Measurements from ENCODE around the gene RASGEF1B. TPM values are rescaled to one million over a fixed set of nuclear protein-coding genes. Genes with fewer than 3 reads are reported as not detected.

RASGEF1B gene
- total and polyA plus RNA-seq, 2 experiments from 2014 or later, result 2.9 to 4.6 TPM

DNA sequence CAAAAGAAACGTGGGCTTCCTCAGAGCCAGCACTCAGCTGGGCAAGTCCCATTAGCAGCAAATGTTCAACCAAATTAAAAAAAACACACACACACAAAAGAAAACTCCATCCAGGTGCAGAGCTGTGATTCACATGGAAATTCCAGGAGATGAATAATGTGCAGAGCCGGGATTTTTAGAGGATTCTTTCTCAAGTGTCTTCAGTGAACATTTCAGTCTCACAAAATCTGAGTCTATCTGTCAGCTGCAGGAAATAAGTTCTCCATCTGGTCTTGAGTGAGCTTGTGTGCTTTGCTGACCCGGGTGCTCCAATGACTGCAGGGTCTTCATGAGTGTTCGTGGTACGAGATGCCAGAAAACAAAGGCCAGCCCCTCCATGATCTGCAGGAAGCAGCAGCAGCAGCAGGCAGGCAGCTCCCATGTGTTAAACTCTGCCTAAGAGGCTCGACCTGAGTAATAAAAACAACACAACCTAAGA, 44.3 kb downstream of the RASGEF1B start:
- no peaks in the 10 kb centered on the region for H3K27me3 ChIP-seq
- TF ChIP-seq, protein P1, sequence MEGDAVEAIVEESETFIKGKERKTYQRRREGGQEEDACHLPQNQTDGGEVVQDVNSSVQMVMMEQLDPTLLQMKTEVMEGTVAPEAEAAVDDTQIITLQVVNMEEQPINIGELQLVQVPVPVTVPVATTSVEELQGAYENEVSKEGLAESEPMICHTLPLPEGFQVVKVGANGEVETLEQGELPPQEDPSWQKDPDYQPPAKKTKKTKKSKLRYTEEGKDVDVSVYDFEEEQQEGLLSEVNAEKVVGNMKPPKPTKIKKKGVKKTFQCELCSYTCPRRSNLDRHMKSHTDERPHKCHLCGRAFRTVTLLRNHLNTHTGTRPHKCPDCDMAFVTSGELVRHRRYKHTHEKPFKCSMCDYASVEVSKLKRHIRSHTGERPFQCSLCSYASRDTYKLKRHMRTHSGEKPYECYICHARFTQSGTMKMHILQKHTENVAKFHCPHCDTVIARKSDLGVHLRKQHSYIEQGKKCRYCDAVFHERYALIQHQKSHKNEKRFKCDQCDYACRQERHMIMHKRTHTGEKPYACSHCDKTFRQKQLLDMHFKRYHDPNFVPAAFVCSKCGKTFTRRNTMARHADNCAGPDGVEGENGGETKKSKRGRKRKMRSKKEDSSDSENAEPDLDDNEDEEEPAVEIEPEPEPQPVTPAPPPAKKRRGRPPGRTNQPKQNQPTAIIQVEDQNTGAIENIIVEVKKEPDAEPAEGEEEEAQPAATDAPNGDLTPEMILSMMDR (IDR thresholded peaks at IDR 0.05; ENCODE audit: low read depth, low read length), result no peak
- peak in 1 of 2 donors; percentile 9 for DNase-seq (ENCODE audit: low read depth in 1 of 2, low spot score in 1 of 2)
- peaks cover 6% of the 10 kb centered on the region for H3K36me3 ChIP-seq
- H3K27ac ChIP-seq, result no peak overlapping the region
- H3K9me3 ChIP-seq (ENCODE audit: low read depth), result no peaks in the 10 kb centered on the region
- H3K4me3 ChIP-seq, result no peak overlapping the region
- H3K4me1 ChIP-seq (ENCODE audit: low read depth), result no peaks in the 10 kb centered on the region

DNA sequence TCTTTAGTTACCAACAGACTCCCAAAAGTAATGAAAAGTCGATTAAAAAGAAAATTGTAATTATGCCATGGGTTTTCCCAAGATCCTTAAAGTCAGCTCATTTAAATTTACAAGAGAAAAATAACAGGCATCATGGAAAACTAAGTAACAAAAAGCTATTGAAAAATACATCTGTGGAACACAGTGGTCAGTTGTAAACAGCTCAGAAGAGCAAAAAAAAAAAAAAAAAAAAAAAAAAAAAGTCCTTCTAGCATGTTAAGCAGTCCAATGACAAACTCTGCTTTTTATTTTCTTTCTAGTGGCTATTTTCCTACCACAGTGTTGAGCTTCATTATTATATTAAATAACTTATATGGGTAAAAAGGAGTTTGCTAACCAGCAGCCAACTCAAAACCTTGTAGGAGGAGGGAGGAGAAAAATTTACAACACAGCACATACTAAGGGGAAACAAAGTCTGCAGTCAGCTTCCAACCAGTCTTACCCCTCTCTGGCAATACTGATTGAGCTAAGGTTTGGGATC, 44.9 kb downstream of the RASGEF1B start:
- Histone ChIP-seq H3K36me3 (peaks cover 4% of the 10 kb centered on the region), H3K4me3 (no peak overlapping the region), H3K27me3 (no peaks in the 10 kb centered on the region), H3K9me3 (ENCODE audit: low read depth) (no peaks in the 10 kb centered on the region), H3K4me1 (ENCODE audit: low read depth) (no peaks in the 10 kb centered on the region), H3K27ac (no peak overlapping the region)
- DNase-seq (ENCODE audit: low read depth in 1 of 2, low spot score in 1 of 2), result no peak
- TF ChIP-seq, protein P1 (IDR thresholded peaks at IDR 0.05; ENCODE audit: low read depth, low read length), result no peak

DNA sequence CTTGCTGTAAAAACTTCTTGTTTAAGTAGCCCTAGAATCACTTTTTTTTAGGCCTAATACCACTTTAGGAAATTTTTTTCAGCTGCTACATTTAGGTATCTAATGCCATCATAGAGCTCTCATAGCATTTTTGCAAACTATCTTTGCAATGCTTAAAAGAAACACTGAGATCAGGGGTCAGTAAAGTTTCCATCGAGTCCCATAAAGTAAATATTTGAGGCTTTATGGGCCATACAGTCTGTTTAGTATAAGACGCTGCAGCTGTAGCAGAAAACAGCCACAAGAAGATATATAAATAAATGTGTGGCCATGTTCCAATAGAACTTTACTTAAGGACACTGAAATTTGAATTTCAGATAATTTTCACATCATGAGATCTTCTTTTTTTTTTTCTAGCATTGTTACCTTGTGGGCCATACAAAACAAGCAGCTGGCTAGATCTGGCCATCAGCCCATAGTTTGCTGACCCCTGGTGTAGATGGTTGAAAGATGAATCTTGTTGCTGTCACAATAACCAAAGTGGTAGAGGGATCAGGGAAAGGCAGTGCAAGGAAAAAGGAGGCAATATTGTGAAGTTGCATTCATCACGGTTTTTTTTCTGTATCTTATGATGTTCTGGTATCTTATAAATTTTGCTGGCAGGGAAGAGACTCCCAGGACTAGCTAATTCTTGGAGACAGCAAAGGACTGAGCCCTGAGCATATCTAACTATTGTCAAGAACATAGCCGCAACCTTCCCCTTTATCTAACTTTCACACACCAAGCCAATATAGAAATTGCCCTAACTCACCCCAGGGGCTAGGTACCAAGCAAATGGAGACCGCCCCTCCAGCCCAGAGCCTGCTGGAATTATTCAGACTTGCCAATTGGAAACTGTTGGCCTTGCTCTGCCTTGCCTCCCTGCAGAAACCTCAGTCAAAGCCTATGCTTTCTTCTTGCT, 46.6 kb downstream of the RASGEF1B start:
- H3K36me3 ChIP-seq, result no peaks in the 10 kb centered on the region
- TF ChIP-seq, protein P1 (IDR thresholded peaks at IDR 0.05; ENCODE audit: low read depth, low read length), result no peak
- peaks cover 5% of the 10 kb centered on the region for H3K4me1 ChIP-seq (ENCODE audit: low read depth)
- DNase-seq (ENCODE audit: low read depth in 1 of 2, low spot score in 1 of 2), result no peak
- H3K27ac ChIP-seq, result no peak overlapping the region
- H3K9me3 ChIP-seq (ENCODE audit: low read depth), result no peaks in the 10 kb centered on the region
- H3K4me3 ChIP-seq, result no peak overlapping the region
- no peaks in the 10 kb centered on the region for H3K27me3 ChIP-seq

DNA sequence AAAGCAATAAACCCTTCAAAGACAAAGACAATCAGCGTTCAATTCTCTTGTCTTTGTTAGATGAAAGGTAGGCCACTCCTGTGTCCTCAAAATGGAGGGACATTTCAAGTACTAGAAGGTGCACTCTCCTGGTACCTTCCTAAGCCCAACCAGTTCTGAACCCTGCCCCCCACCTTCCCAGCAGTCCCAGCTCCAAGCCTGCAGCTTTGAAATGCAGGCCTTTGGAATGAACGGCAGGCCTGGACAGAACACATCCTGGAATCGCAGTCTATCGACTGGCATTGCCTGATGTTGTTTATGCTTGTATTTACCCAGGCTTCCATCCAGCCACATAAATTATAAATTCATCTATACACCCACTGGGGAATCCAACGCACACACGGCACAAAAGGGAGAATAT, 47.4 kb downstream of the RASGEF1B start:
- Histone ChIP-seq H3K4me1 (ENCODE audit: low read depth) (peaks cover 5% of the 10 kb centered on the region), H3K27me3 (no peaks in the 10 kb centered on the region), H3K27ac (no peak overlapping the region), H3K4me3 (no peak overlapping the region), H3K36me3 (no peaks in the 10 kb centered on the region), H3K9me3 (ENCODE audit: low read depth) (no peaks in the 10 kb centered on the region)
- no peak for DNase-seq (ENCODE audit: low read depth in 1 of 2, low spot score in 1 of 2)
- TF ChIP-seq, protein P1 (IDR thresholded peaks at IDR 0.05; ENCODE audit: low read depth, low read length), result no peak

DNA sequence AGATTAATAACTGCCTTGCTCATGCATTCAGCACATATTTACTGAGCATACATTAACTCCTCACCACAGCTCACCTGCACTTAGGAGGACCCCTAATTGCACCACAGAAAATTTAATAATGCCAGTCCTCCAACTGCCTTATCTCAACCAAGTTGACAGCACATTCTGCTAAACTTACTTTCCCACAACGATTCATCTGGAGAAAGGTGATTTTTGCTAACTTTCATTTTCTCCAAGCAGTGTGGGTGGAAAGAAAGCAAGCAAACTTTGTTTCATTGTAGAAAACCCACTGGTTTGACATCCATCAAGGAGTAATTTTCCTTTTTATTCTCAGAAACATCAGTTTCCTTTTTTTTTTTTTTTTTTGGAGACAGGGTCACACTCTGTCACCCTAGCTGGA, 49.1 kb downstream of the RASGEF1B start:
- Histone ChIP-seq H3K27ac (no peak overlapping the region), H3K27me3 (no peaks in the 10 kb centered on the region), H3K36me3 (no peaks in the 10 kb centered on the region), H3K9me3 (ENCODE audit: low read depth) (no peaks in the 10 kb centered on the region), H3K4me3 (no peak overlapping the region), H3K4me1 (ENCODE audit: low read depth) (peaks cover 5% of the 10 kb centered on the region)
- TF ChIP-seq, protein P1 (IDR thresholded peaks at IDR 0.05; ENCODE audit: low read depth, low read length), result no peak
- no peak for DNase-seq (ENCODE audit: low read depth in 1 of 2, low spot score in 1 of 2)

Measured in cardiac muscle cell (in vitro differentiated cells and primary cell).